ENCODE measurements around the gene CYB5D1.

DNA sequence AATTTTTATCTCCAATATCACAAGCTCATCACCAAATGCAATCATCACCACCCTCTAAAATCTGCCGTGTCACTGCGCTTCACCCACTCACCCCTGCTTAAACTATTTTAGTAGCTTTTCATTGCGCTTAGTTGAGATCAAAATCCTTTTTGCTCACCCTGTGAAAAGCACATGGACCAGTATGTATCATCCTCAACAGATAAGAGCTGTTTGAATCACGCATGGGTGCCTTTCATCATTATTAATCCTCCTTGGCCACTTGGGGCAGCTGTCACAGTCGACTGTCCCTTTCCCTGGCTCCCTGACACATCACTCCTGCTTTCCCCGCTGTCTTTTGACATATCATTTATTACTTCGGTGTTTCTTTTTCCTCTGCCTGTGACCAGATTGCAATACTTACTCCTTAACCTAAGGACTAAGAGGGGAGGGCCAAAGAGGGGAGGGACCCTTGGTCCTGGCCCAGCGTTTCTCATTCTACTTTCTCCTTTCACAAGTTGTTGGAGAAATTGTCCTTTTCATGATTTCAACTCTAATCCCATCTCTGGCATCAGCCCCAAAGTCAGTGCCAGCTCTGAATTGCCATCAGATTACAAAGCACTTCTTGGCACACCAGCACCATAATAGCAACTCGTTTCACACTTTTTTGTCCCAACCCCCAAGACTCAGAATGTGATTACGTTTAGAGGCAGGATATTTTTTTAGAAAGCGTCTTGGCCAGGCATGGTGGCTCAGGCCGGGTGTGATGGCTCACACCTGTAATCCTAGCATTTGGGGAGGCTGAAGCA, 32.4 kb upstream of the CYB5D1 start:
- TF ChIP-seq, protein P1, sequence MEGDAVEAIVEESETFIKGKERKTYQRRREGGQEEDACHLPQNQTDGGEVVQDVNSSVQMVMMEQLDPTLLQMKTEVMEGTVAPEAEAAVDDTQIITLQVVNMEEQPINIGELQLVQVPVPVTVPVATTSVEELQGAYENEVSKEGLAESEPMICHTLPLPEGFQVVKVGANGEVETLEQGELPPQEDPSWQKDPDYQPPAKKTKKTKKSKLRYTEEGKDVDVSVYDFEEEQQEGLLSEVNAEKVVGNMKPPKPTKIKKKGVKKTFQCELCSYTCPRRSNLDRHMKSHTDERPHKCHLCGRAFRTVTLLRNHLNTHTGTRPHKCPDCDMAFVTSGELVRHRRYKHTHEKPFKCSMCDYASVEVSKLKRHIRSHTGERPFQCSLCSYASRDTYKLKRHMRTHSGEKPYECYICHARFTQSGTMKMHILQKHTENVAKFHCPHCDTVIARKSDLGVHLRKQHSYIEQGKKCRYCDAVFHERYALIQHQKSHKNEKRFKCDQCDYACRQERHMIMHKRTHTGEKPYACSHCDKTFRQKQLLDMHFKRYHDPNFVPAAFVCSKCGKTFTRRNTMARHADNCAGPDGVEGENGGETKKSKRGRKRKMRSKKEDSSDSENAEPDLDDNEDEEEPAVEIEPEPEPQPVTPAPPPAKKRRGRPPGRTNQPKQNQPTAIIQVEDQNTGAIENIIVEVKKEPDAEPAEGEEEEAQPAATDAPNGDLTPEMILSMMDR (IDR thresholded peaks at IDR 0.05; ENCODE audit: poor library complexity, severe bottlenecking), result peak; percentile 39
- TF ChIP-seq POLR2AphosphoS5 (IDR thresholded peaks at IDR 0.05), result no peak
- TF ChIP-seq EP300 (conservative IDR thresholded peaks at IDR 0.05; ENCODE audit: poor library complexity, severe bottlenecking), result no peak
- TF ChIP-seq EZH2 (IDR thresholded peaks at IDR 0.05; ENCODE audit: borderline replicate concordance, insufficient read depth, low read length, poor library complexity, severe bottlenecking), result no peak
- TF ChIP-seq RAD21 (conservative IDR thresholded peaks at IDR 0.05), result no peak
- TF ChIP-seq, protein P2, sequence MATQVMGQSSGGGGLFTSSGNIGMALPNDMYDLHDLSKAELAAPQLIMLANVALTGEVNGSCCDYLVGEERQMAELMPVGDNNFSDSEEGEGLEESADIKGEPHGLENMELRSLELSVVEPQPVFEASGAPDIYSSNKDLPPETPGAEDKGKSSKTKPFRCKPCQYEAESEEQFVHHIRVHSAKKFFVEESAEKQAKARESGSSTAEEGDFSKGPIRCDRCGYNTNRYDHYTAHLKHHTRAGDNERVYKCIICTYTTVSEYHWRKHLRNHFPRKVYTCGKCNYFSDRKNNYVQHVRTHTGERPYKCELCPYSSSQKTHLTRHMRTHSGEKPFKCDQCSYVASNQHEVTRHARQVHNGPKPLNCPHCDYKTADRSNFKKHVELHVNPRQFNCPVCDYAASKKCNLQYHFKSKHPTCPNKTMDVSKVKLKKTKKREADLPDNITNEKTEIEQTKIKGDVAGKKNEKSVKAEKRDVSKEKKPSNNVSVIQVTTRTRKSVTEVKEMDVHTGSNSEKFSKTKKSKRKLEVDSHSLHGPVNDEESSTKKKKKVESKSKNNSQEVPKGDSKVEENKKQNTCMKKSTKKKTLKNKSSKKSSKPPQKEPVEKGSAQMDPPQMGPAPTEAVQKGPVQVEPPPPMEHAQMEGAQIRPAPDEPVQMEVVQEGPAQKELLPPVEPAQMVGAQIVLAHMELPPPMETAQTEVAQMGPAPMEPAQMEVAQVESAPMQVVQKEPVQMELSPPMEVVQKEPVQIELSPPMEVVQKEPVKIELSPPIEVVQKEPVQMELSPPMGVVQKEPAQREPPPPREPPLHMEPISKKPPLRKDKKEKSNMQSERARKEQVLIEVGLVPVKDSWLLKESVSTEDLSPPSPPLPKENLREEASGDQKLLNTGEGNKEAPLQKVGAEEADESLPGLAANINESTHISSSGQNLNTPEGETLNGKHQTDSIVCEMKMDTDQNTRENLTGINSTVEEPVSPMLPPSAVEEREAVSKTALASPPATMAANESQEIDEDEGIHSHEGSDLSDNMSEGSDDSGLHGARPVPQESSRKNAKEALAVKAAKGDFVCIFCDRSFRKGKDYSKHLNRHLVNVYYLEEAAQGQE (IDR thresholded peaks at IDR 0.05; ENCODE audit: borderline replicate concordance), result no peak
- TF ChIP-seq SMC3 (conservative IDR thresholded peaks at IDR 0.05; ENCODE audit: poor library complexity), result no peak

Measured in neural cell (in vitro differentiated cells).